Measurements from ENCODE around the gene NOTCH3.

- no peak for TF ChIP-seq CTCF (IDR thresholded peaks at IDR 0.05; ENCODE audit: poor library complexity)
- no peak for TF ChIP-seq EZH2 (IDR thresholded peaks at IDR 0.05; ENCODE audit: borderline replicate concordance)
Observed at GRCh38 chr19:15175609-15176008, 25.2 kb downstream of the NOTCH3 start.
